Measurements from ENCODE around the gene SCYL1.

SCYL1 gene

DNA sequence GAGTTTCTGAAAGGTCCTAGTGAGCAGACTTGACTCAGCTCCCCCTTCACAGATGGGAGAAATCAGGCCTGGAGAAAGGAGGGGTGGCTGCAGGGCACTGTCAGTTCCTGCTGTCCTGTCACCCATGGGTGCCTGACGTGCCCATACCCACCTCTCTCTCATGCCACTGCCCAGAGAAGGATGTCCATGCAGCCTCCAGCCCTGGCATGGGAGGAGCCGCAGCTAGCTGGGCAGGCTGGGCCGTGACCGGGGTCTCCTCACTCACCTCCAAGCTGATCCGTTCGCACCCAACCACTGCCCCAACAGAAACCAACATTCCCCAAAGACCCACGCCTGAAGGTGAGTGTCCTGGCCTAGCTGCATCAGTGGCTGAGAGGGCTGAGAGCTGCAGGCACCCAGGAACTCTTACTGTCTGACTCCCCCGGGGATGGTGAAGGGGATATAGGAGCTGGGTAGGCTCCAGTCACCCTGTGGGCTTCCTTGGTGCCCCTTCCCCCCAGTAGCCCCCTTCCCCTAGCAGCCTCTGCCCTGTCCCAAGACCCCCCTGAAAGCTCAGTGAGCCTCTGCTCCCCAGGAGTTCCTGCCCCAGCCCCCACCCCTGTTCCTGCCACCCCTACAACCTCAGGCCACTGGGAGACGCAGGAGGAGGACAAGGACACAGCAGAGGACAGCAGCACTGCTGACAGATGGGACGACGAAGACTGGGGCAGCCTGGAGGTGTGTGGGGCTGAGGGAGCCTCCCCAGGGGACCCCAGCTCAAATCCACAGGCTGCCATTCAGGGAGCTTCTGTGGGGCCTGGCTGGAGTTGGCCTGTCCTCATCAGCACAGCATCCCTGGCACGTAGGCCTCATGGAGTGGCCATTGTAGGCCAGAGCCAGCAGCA is 11.8 kb downstream of the SCYL1 start:
- no peak for DNase-seq (ENCODE audit: low read depth in 2 of 2)

DNA sequence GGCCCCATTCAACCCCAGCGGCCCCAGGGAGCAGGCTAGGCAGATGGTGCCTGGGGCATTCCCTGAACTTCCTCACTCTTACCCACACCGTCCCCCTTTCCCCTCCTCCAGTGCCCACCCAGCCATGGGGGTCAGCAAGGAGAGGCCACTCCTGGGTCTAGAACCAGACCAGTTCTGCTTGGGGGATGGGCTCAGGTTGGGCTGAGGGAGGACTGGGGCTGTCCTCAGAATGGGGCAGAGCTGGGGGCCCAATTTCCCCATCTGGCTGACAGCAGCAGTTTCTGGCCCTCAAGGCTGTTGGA is 12.4 kb downstream of the SCYL1 start:
- DNase-seq (ENCODE audit: low read depth in 2 of 2) = no peak

DNA sequence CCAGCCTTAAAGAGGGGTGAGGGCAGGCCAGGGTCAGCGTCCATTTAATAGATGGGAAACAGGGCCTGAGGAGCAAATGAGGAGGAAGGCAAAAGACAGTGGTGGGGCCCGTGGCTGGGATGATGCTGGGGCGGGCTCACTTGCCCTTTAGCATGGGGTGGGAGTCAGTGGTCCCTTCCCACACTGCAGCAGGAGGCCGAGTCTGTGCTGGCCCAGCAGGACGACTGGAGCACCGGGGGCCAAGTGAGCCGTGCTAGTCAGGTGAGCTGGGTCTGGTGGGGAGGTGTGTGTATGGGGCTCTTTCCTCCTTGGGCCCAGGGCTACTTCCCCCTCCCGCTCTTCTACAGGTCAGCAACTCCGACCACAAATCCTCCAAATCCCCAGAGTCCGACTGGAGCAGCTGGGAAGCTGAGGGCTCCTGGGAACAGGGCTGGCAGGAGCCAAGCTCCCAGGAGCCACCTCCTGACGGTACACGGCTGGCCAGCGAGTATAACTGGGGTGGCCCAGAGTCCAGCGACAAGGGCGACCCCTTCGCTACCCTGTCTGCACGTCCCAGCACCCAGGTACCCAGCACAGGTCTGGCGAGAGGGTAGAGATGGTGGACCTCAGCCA is 12.8 kb downstream of the SCYL1 start:
- no peak for DNase-seq (ENCODE audit: low read depth in 2 of 2)

DNA sequence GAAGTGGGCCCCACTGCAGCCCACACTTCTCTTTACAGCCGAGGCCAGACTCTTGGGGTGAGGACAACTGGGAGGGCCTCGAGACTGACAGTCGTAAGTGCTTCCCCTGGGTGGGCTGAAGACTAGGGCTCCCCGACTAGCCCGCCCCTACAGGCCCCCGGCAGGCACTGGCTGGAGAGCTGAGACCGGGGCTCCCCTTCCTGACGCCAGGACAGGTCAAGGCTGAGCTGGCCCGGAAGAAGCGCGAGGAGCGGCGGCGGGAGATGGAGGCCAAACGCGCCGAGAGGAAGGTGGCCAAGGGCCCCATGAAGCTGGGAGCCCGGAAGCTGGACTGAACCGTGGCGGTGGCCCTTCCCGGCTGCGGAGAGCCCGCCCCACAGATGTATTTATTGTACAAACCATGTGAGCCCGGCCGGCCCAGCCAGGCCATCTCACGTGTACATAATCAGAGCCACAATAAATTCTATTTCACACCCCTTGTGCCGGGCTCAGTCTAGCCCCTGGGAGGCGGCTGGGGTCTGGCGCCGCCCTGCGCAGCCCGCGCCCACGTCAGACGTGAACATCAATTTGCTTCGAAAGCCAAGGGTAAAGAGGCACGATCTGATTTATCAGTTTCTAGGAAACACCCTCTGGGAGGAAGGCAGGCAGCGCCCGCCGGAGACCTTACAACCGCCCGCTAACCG is 13.5 kb downstream of the SCYL1 start:
- no peak for DNase-seq (ENCODE audit: low read depth in 2 of 2)

DNA sequence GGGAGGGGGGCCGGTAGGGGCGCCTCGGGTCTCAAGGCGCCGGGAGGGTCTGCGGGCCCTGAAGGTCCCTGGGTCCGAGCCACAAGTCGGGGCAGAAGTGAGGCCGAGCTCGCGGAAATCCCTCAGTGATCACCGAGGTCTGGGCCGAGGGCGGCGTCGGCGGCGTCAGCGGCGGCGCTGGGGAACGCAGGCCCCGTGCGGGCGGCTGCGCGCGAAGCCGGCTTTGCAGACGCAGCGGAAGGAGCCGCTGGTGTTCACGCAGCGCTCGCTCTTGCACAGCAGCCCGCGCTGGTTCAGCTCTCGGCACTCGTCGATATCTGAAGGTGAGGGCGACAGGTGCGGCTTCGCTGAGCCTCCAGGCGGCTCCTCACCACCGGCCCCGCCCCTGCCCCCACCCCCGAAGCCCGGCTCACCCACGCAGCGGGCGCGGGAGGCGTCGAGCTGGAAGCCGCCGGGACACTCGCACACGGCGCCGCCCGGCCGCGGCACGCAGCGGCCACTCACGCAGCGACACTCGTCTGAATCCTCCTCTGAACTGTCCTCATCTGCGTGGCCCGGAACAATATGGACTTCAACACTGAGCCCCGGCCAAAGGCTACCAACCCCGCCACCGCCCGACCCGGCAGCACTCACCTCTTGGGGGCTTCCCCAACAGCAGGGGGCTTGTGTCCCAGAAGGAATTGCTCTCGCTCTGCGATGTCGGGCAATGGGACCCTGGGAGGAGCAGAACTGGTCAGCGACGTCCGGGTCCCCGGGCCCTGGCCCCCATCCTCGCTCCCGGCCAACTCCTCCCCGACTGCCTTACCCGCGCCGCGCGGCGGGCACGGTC is 14.2 kb downstream of the SCYL1 start:
- no peak for DNase-seq (ENCODE audit: low read depth in 2 of 2)

DNA sequence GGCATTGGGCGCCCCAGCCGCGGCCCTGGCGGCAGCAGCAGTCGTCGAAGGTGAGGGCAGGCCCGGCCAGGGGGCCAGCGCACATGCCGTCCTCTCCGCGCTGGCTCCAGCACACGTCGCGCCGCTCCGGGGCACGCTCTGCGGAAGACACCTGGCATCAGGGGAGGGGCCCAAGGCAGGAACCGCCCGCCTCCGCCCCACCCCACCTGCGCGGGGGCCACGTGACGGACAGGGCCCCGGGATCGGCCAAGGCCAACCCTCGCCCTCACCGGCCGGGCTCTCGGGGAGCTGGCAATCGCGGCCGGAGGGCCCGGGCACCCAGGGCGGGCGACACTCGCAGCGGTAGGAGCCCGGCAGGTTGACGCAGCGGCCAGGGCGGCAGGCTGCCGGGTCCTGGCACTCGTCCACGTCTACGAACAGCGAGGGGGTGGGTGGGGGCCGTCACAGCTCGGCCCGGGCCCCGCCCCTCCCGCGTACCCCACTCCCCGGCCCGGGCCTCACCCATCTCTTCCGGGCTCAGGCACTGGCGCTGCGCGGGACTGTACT is 14.9 kb downstream of the SCYL1 start:
- DNase-seq (ENCODE audit: low read depth in 2 of 2) = no peak

DNA sequence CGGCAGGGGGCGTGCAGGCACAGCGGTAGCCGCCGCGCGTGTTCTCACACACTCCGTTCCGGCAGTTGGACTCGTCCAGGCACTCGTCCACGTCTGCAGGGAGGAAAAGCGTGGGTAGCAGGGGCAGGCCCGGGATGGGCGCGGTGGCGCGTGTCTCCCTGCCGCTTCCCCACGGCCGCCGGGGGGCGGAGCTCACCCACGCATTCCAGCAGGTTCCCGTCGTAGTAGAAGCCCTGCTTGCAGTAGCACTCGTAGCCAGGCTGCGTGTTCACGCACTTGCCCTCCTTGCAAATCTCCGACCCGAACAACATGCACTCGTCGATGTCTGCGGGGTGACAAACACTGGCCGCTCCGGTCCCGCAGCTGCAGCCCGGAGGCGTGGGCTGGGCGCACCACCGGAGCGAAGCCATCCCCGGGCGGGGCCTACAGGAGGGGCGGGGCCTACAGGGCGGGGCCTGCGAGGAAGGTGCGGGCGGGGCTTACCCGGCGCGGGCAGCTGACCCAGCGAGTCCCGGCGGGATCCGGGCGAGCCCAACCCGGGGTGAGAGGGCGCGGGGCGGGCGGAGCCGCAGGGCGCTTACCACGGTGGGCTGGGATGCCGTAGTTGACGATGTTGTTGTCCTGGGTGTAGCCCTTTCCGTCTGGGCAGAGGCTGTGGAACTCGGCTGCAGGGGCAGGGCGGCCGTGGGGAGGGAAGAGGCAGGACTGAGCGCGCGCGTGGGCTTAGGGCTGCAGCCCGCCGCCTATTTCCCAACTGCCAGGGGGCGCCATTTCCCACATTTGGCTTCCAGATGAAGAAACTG is 15.6 kb downstream of the SCYL1 start:
- peak; percentile 64 to 78 for DNase-seq (ENCODE audit: low read depth in 2 of 2)

DNA sequence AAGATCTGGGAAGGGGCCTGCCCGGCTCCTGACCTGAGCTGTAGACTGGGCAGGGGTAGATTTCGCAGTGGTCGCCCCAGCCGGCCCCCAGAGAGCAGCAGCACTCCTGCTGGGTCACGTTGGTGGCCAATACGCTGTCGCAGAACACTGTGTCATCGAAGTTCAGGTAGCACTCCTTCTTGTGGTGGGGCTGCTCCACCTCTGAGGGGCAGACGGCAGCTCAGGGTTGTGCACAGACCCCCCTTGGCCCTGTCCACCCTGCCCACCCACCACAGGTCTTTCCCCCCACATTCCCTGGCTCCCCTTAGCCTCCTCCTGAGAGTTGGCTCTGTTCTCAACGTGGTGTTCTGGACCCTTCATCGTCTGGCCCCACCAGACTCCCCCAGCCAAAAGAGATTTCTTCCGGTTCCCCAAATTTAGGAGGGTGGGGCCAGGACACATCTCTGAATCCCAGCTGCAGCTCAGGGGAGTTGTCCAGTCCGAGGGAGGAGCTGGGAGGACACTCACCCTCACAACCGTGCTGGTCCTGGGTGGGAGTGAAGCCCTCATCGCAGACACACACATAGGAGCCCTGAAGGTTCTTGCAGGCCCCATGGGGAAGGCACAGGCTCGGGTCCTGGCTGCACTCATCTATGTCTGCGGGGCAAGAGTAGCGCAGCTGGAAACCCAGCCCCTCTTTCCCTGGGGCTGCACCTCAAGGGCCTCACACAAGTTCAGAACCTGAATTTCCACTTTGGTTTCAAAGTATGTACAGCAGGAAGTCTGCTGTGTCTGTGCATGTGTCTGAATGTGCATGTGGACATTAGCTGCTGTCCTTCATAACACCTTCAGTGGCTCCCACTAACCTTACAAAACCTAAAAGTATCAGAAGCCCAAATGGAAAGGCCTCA is 16.5 kb downstream of the SCYL1 start:
- DNase-seq (ENCODE audit: low read depth in 2 of 2) = no peak

DNA sequence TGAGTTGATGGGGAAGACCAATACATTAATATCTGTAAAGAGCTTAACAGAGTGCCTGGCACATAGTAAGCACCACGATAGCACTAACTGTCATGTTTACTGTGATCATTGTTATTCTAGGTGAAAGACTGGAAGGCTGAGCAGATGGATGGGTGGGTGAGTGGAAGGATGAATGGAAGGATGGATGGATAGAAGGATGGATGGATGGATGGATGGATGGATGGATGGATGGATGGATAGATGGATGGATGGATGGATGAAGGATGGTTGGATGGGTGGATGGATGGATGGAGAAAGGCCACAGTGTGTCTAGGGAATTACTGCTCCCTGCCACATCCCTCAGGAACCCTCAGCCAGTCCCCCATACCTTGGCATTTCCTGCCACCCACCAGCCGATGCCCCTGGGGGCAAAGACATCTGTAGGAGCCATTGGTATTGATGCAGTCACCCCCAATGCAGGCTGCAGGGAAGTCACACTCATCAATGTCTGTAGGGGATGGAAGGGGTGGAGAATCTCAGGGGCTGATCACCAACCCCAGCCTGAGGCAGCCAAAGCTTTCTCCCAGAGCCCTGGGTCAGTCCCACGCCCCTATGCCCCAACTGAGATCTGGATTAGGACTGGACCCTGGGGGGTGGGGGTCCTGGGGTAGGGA is 18.0 kb downstream of the SCYL1 start:
- DNase-seq (ENCODE audit: low read depth in 2 of 2) = no peak

DNA sequence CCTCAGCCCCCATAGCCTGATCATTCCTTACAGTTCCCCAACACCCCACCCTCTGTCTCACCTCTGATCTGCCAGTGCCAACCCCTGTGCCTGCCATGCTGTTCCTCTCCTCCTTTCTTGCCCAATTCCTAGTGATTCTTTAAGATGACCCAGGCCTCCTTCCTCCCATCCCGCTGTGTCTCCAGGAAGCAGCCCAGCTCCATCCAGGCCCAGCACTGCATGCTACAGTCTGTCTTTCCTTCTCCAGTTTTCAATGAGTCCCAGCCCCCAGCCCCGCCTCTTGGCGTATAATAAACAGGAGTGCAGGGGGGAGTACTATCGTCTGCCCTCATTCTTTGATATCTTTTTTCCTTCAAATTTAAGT is 21.0 kb downstream of the SCYL1 start:
- DNase-seq (ENCODE audit: low read depth in 2 of 2) = no peak

DNA sequence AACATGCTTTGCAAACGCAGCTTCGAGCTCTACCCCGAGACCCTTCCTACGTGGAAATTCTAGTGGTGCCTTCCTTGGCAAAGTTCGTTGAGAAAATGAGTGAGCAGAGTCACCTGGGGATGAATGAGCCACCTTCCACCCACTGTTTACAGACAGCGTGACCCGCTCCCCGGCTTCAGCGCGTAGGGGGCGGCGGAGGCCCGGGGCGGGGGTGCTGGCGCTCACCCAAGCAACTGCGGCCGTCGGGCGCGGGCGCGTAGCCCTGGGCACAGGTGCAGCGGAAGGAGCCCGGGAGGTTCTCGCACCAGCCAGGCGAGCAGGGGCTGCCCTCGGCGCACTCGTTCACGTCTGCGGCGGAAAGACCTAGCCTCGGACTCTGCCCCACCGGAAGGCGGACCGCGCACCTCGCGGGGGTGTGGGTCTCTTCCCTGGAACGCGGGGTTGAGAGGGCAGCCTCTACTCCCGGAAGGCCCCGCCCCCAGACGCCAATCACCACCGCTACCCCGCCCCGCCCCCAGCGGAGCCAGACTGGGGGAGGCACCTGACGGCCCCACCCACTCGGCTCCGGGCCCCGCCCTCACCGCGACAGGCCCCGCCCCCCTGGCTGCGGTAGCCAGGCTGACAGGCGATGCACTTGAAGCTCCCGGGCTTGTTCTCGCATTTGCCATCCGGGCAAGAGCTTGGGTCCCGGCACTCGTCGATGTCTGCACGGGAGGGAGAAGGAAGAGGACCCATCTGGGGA is 21.5 kb downstream of the SCYL1 start:
- DNase-seq (ENCODE audit: low read depth in 2 of 2) = peak; percentile 98 to 99

DNA sequence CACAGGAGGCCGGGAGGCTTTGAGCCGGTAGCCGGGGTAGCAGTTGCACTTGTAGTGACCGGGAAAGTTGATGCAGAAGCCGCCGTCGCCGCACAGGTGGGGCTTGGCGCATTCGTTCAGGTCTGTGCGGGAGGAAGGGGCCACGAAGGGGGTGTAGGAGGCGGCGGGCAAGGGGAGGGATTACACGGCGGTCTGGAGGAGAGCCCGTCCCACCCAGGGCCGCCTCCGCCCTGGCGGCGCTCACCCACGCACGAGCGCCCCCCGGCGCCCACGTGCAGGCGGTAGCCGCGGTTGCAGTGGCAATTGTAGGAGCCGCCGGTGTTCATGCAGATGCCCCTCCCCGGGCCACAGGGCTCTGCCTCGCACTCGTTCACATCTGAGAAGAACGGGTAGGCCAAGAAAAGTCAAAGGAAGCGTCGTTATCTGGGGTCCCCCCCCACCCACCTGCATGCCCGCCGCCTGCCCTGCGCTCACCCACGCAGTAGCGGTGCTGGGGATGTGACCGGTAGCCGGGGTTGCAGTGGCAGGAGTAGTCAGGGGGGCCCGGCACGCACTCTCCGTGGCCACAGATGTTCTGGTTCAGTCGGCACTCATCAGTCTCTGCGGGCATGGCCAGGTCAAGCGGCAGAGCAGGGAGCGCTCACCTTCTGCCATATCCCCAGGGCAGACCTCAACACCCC is 22.7 kb downstream of the SCYL1 start:
- DNase-seq (ENCODE audit: low read depth in 2 of 2) = no peak

DNA sequence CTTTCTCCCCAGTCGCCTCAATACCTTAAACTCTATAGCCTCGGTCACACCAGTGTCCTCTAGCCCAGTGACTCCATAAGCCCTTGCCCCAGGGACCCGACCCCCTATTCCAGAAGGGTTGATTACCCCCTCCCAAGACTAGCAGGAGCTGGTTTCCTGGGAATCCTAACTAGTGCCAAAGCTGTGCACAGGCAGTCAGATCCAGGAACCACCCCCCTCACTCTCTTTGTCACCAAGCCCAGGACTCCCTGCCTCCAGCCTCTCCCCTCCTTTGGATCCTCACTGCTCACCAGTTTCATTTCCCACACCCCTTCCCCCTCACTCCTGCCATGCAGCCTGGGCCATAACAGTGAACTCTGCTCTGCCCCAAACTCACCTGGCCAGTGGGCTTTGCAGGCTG is 23.5 kb downstream of the SCYL1 start:
- DNase-seq (ENCODE audit: low read depth in 2 of 2) = no peak

DNA sequence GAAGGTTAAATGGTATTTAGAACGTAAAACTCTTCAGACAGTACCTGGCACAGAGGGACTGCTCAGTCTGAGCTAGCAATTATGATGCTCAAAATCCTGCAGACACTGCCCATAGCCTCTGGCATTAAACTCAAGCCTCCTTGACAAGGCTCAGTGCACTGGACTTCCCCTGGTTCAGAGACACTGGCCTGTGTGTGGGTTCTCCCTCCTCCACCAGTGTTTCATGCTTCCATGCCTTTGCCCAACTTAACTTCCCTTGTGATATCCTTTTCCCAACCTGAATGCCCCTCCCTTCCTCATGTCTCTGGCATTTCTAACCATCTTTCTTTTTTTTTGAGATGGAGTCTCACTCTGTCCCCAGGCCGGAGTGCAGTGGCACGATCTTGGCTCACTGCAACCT is 24.2 kb downstream of the SCYL1 start:
- DNase-seq (ENCODE audit: low read depth in 2 of 2) = no peak

DNA sequence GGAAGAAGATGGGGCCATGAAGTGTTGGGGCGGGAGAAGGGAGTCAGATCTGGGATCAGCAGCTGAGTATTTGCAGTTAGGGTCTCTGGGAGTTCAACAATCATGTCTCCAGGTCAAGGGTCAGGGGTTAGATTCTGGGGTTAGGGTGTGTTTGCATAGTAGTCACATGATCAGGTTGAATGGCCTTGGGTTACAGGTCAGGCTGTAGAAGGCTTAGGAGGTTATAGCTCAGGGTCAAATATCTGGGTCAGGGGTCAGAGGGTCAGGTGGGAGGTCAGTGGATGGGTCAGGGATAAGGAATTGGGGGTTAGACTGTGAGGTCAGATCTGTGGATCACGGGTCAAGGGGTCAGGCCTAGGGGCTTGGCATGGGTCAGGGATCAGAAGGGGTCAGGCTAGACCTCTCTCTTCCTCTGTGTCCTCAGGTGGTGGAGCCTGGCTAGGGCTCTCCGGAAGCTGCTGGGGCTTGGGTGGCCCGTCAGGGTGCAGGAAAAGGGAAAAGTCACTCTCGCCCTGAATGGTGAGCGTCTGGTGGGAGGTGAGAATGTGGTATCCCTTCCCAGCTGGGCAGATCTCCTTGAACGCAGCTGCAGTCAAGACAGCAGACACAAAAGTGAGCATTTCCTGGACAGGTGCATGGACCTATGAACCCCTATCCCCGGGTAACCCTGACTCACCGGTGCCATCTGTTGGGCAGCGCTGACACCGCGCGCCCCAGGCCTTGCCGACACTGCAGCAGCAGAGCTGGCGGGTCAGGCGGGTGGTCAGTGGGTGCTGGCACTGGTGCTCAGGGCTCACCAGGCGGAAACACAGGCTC is 26.9 kb downstream of the SCYL1 start:
- no peak for DNase-seq (ENCODE audit: low read depth in 2 of 2)

DNA sequence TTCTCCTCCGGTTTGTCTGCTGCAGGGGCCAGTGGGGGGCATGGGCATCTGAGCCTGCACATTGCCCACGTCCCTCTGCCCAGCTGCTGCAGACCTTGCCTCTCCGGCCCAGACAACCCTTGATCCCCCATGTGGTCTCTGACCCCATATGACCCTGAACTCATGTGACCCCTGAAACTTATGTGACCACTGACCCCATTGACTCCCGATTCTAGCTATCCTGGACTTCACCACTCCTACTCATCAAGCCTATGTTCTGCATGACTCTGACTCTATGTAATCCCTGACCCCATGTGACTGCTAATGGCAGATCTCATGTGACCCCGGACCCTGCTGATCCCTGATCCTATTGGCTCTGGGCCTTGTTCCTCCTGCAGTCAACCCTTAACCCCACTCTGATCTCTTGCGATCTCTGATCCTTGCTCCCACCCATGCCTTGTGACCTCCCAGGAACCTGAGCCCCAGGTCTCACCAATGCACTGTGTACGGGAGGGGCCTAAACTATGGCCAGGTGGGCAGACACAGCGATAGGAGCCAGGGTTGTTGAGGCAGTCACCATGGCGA is 27.6 kb downstream of the SCYL1 start:
- no peak for DNase-seq (ENCODE audit: low read depth in 2 of 2)
